HG02840 (cell line): ENCODE results near the gene KLHL6.
"Not testable (repeated sequence)": the region's sequence is repeated elsewhere in the genome, so short reads cannot be mapped to it uniquely, and the experiment has no call there.

Experiments used
- ATAC-seq: cut with Tn5 transposase; IDR thresholded peaks from one replicate; pipeline ENCODE4 v1.9.1; 2021; ENCODE audit warnings: mild to moderate bottlenecking, moderate library complexity, moderate number of reproducible peaks; ENCODE audit not compliant: unreplicated experiment, low FRiP score

KLHL6 gene

GRCh38 chr3:183460081-183461055 is 95.1 kb downstream of the KLHL6 start:
- ATAC-seq: no peak

GRCh38 chr3:183455089-183455488 is 100.4 kb downstream of the KLHL6 start:
- no peak for ATAC-seq

- no peak for ATAC-seq
Measured at GRCh38 chr3:183454064-183454463, 101.4 kb downstream of the KLHL6 start.

- no peak for ATAC-seq
Measured at GRCh38 chr3:183449791-183450190, 105.7 kb downstream of the KLHL6 start.

GRCh38 chr3:183449391-183449790 is 106.1 kb downstream of the KLHL6 start:
- ATAC-seq: no peak

- no peak for ATAC-seq
Measured at GRCh38 chr3:183448369-183449128, 107.0 kb downstream of the KLHL6 start.

- peak; percentile 74 for ATAC-seq
Measured at GRCh38 chr3:183447206-183448001, 108.1 kb downstream of the KLHL6 start.

- no peak for ATAC-seq
Measured at GRCh38 chr3:183446838-183447205, 108.7 kb downstream of the KLHL6 start.

- no peak for ATAC-seq
Measured at GRCh38 chr3:183444748-183445147, 110.8 kb downstream of the KLHL6 start.

- ATAC-seq: no peak
Measured at GRCh38 chr3:183443395-183444385, 111.8 kb downstream of the KLHL6 start.

GRCh38 chr3:183442994-183443393 is 112.5 kb downstream of the KLHL6 start:
- ATAC-seq: no peak

GRCh38 chr3:183440521-183440920 is 115.0 kb downstream of the KLHL6 start:
- not testable (repeated sequence) for ATAC-seq

- ATAC-seq: no peak
Measured at GRCh38 chr3:183439515-183439914, 116.0 kb downstream of the KLHL6 start.

- ATAC-seq: no peak
Measured at GRCh38 chr3:183438735-183439134, 116.8 kb downstream of the KLHL6 start.

GRCh38 chr3:183437666-183438564 is 117.6 kb downstream of the KLHL6 start:
- no peak for ATAC-seq
